Measurements from ENCODE around the gene ZNF277.

The ZNF277 gene

DNA sequence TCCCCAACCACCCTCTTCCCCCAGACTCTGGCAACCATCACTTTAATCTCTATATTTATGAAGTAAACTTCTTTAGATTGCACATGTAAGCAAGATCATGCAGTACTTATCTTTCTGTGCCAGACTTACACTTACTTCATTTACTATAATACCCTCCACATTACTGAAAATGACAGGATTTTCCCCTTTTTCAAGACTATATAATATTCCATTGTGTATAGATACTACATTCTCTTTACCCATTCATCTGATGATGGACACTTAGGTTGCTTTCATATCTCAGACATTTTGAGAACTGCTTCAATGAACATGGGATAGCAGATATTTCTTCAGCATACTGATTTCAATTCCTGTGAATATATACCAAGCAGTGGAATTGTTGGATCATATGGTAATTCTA lies 4.7 kb upstream of the ZNF277 start:
- H3K4me1 ChIP-seq (ENCODE audit: insufficient read depth, low read length) = peaks cover 3% of the 10 kb centered on the region; the same call in 1 of the 2 replicates
- H3K4me3 ChIP-seq (ENCODE audit: low read length) = no peak overlapping the region

DNA sequence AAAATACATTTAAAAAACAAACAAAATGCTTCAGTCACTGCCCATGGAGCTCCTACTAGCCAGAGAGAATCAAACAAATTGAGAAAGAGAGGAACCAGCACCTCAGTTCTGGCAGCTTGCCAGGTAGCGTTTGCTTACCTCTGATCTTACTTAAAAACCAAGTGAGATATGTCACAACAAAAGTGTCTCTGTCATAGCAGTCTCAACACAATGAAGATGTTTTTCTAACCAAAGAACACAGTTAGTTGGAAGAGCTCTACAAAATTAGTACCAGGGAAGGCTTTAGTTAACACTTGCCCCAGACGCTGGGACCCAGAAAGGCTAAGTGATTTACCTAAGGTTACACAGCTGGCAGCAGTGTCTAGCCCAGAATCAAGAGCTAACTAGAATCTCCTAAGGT lies 3.7 kb upstream of the ZNF277 start:
- H3K4me1 ChIP-seq (ENCODE audit: insufficient read depth, low read length) = peaks cover 7% of the 10 kb centered on the region; the same call in 1 of the 2 replicates
- H3K4me3 ChIP-seq (ENCODE audit: low read length) = no peak overlapping the region
- no peak overlapping the region for H3K27ac ChIP-seq (ENCODE audit: low read length)

More for the DNA sequence above, 4.7 kb upstream of the ZNF277 start:
- Histone ChIP-seq H3K27me3 (ENCODE audit: insufficient read depth, low read length) (no peaks in the 10 kb centered on the region; the same call in 1 of the 2 replicates), H3K9me3 (ENCODE audit: insufficient read depth, low read depth, low read length) (no peaks in the 10 kb centered on the region), H3K27ac (ENCODE audit: low read length) (no peak overlapping the region), H3K36me3 (ENCODE audit: insufficient read depth, low read depth, low read length) (no peaks in the 10 kb centered on the region), H3K9ac (ENCODE audit: low read depth, low read length) (no peak overlapping the region)

DNA sequence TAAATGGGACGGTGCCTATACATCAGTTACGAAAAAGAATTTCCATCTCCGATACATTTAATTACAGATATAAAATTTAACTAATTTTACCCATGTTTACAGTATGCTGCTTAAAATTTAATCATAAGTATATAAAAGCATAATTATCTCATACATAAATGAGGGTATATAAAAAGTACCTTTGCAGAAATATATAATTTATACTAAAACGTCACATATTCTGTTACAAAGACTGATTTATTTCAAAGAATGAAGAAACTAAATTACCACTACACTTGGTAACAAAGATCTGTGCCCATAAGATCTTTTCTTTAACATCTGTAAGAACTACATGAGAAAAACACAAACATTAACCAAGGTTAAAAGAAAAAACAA lies 3.1 kb upstream of the ZNF277 start:
- Histone ChIP-seq H3K27me3 (ENCODE audit: insufficient read depth, low read length) (no peaks in the 10 kb centered on the region; the same call in 1 of the 2 replicates), H3K4me3 (ENCODE audit: low read length) (peak overlapping the region; percentile 95; the same call in 1 of the 2 replicates), H3K9me3 (ENCODE audit: insufficient read depth, low read depth, low read length) (no peaks in the 10 kb centered on the region), H3K4me1 (ENCODE audit: insufficient read depth, low read length) (peaks cover 7% of the 10 kb centered on the region; the same call in 1 of the 2 replicates), H3K27ac (ENCODE audit: low read length) (no peak overlapping the region), H3K36me3 (ENCODE audit: insufficient read depth, low read depth, low read length) (no peaks in the 10 kb centered on the region), H3K9ac (ENCODE audit: low read depth, low read length) (no peak overlapping the region)

More for the DNA sequence above, 3.7 kb upstream of the ZNF277 start:
- no peaks in the 10 kb centered on the region for H3K36me3 ChIP-seq (ENCODE audit: insufficient read depth, low read depth, low read length)
- H3K9ac ChIP-seq (ENCODE audit: low read depth, low read length) = no peak overlapping the region
- H3K9me3 ChIP-seq (ENCODE audit: insufficient read depth, low read depth, low read length) = no peaks in the 10 kb centered on the region
- no peaks in the 10 kb centered on the region; the same call in 1 of the 2 replicates for H3K27me3 ChIP-seq (ENCODE audit: insufficient read depth, low read length)

DNA sequence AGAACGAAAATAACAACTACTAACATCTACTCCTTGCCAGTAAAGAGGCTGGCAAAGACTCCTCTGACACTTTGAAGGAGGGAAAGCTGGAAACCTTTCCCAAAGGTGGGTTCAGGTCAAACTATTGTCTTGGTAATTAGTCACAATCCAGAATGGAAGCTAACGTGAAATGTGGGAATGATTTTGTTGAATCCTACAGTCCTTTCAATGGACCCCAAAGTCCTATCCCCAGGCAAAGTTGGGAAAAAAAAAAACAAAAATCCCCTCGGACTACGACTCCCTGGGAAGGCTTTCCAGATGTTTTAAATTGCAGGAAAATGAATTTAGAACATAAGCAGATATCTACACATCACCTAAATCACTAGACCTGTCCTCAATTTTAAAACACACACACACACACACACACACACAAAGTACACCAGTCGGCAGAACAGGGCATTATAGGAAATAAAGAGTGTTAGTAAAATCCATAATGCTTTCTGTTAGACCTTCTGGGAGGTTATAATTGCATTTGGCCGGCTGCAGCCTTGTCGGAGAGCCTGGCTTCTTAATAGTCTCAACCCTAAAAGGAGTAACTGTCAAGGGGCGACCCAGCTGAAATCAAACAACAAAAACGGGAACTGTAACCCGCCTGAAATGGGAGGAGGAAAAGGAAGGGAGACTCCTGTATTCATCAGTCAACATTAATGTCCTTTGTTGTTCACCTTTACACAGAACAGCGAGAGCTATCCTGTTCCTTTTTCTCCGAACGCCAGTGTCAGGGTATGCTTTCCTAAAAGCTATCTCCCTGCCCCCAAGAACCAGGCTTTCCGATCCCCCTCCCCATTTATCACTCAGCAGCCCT lies 1.8 kb upstream of the ZNF277 start:
- H3K36me3 ChIP-seq (ENCODE audit: insufficient read depth, low read depth, low read length) = no peaks in the 10 kb centered on the region
- H3K27me3 ChIP-seq (ENCODE audit: insufficient read depth, low read length) = no peaks in the 10 kb centered on the region; the same call in 1 of the 2 replicates
- no peaks in the 10 kb centered on the region for H3K9me3 ChIP-seq (ENCODE audit: insufficient read depth, low read depth, low read length)
- peak overlapping the region; percentile 95 for H3K4me3 ChIP-seq (ENCODE audit: low read length)
- H3K27ac ChIP-seq (ENCODE audit: low read length) = no peak overlapping the region
- H3K9ac ChIP-seq (ENCODE audit: low read depth, low read length) = peak overlapping the region; percentile 81; the same call in 1 of the 2 replicates
- peaks cover 7% of the 10 kb centered on the region; the same call in 1 of the 2 replicates for H3K4me1 ChIP-seq (ENCODE audit: insufficient read depth, low read length)

DNA sequence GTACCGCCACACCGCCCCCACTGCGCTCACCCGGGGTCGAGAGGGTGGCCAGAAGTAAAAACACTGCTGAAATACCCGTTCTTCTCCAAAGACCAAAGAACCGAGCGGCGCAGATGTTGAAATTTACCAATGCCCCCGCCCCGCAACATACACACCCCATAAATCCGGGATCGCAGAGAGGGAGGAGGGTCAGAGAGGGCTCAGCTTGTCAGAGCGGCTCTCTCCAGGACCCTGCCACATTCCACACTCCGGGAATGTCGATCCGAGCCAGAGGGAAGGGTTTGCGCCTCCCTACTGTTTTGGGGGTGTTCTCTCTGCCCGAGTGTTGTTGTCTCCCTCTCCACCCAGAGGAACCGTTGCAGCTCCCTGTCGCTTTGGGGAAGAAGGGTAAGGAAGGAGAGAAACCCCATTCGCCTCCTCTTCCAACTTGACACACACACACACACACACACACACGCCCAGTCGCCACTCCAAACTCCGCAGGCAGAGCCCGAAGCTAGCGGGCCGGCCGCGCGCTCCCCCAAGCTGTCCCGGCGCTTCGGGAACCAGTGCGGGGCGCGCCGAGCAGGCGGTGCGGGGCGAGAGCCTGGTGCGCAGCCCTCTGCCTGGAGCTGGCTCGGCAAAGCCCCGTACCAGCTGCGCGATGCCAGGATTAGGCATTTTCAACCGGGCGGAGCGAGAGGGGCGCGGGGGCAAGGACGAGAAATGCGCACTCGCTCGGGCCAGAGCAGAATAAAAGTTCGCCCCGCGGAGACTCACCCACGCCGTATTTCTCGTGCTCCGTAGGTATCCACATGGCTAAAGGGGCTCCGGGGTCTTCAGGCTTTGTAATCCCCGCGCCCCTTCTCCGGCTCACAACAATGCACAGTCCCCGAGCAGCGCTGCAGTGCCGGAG lies 905 bp upstream of the ZNF277 start:
- H3K4me3 ChIP-seq (ENCODE audit: low read length) = peak overlapping the region; percentile 95
- H3K9ac ChIP-seq (ENCODE audit: low read depth, low read length) = peak overlapping the region; percentile 81; the same call in 1 of the 2 replicates
- H3K27ac ChIP-seq (ENCODE audit: low read length) = no peak overlapping the region

DNA sequence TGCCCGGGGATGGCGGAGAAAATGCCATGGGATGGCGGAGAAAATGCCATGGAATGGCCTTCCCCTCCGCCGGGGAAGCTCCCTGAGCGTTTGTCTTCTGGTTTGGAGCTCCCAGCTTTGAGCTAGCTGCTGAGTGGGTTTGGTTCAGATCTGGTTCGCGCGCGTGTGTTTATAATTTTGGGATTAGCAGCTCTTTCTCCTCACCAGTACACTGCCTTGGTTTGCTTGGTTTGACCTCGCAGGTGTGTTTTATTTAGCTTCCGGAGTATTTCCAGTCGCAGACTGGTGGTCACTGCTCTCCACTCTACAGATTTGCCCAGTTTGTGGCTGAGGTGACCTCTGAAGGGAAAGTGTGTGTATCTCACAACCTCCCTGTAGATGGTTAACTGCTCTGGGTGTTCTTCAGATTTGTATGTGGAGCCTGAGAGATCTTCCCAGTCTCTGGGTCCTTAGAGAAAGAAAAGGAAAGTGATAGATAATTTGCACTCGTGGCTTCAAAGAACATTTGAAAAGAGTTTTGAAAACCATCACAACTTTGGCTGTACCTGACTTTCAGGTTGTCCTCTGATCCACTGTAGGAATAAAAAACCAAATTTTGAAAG lies 597 bp downstream of the ZNF277 start:
- Histone ChIP-seq H3K9me3 (ENCODE audit: insufficient read depth, low read depth, low read length) (no peaks in the 10 kb centered on the region), H3K4me1 (ENCODE audit: insufficient read depth, low read length) (peaks cover 12% of the 10 kb centered on the region; the same call in 1 of the 2 replicates), H3K27me3 (ENCODE audit: insufficient read depth, low read length) (no peaks in the 10 kb centered on the region; the same call in 1 of the 2 replicates), H3K36me3 (ENCODE audit: insufficient read depth, low read depth, low read length) (no peaks in the 10 kb centered on the region), H3K4me3 (ENCODE audit: low read length) (peak overlapping the region; percentile 95), H3K9ac (ENCODE audit: low read depth, low read length) (peak overlapping the region; percentile 91; the same call in 1 of the 2 replicates), H3K27ac (ENCODE audit: low read length) (peak overlapping the region; percentile 86)

More for the DNA sequence above, 905 bp upstream of the ZNF277 start:
- H3K36me3 ChIP-seq (ENCODE audit: insufficient read depth, low read depth, low read length) = no peaks in the 10 kb centered on the region
- H3K9me3 ChIP-seq (ENCODE audit: insufficient read depth, low read depth, low read length) = no peaks in the 10 kb centered on the region
- H3K4me1 ChIP-seq (ENCODE audit: insufficient read depth, low read length) = peaks cover 7% of the 10 kb centered on the region; the same call in 1 of the 2 replicates
- H3K27me3 ChIP-seq (ENCODE audit: insufficient read depth, low read length) = no peaks in the 10 kb centered on the region; the same call in 1 of the 2 replicates

DNA sequence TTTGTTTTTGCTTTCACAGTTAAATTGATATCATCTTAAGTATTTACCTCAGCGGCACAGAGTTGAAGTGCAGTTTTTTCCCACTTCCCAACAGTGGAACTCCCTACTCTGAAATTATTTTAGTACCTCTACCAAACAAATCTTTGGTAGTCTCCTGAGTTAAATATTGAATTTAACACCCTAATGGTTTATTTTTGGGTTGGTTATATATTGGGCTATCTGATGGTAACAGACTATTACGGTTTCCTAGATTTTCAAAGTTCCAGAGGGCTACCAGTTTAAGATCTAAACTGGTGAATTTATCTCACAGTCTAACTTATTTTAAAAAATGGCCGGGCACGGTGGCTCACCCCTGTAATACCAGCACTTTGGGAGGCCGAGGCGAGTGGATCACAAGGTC lies 1.3 kb downstream of the ZNF277 start:
- peak overlapping the region; percentile 95 for H3K4me3 ChIP-seq (ENCODE audit: low read length)
- no peak overlapping the region for H3K27ac ChIP-seq (ENCODE audit: low read length)
- peaks cover 12% of the 10 kb centered on the region; the same call in 1 of the 2 replicates for H3K4me1 ChIP-seq (ENCODE audit: insufficient read depth, low read length)
- no peaks in the 10 kb centered on the region for H3K36me3 ChIP-seq (ENCODE audit: insufficient read depth, low read depth, low read length)
- no peaks in the 10 kb centered on the region; the same call in 1 of the 2 replicates for H3K27me3 ChIP-seq (ENCODE audit: insufficient read depth, low read length)
- H3K9ac ChIP-seq (ENCODE audit: low read depth, low read length) = 0 out of 2 replicates have a peak overlapping the region, but pooled peaks have one; percentile 91
- H3K9me3 ChIP-seq (ENCODE audit: insufficient read depth, low read depth, low read length) = no peaks in the 10 kb centered on the region

DNA sequence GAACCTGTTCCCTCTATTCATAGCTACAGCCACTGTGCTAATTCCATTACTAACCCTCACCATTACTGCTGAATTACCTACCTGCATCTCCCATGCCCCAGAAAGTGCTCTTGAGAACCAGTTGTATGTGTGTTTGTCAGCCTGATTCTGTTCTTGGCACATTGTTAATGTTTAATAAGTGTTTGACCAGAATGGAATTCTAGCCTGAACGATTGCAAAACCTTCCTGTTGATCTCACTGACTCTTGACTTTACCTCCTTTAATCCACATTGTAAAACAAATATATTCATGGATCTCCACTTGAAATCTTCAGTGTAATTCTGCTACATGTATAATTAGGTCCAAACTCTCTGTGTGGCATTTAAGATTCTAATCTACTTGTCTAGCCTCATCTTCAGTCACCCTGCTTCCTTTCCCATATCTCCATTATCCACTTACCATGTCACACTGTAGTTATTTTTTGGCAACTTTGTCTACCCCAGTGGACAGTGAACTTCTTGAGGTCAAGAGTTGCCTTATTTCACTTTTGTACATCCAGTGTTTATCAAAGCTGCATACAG lies 4.9 kb downstream of the ZNF277 start:
- Histone ChIP-seq H3K27ac (ENCODE audit: low read length) (no peak overlapping the region), H3K9ac (ENCODE audit: low read depth, low read length) (no peak overlapping the region), H3K4me1 (ENCODE audit: insufficient read depth, low read length) (peaks cover 20% of the 10 kb centered on the region), H3K9me3 (ENCODE audit: insufficient read depth, low read depth, low read length) (no peaks in the 10 kb centered on the region), H3K27me3 (ENCODE audit: insufficient read depth, low read length) (no peaks in the 10 kb centered on the region), H3K36me3 (ENCODE audit: insufficient read depth, low read depth, low read length) (no peaks in the 10 kb centered on the region), H3K4me3 (ENCODE audit: low read length) (no peak overlapping the region)

DNA sequence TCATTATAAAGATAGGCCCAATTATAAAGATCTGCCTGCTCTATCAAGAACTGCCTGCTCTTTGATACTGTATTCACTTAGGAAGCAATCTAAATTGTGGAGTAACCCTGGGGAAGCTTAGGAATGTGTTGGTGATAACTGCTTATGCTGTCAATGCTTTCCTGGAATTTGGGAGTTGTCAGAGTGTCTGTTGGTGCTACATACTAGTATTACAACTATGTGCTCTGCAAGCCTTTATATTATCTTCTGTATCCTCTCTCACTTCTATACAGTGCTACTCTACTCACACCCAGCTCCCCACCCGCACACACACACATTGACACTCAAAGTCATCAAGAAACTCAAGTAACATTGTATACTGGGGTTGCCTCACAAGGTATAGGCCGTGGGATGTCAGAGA lies 6.1 kb downstream of the ZNF277 start:
- Histone ChIP-seq H3K4me1 (ENCODE audit: insufficient read depth, low read length) (peaks cover 16% of the 10 kb centered on the region), H3K36me3 (ENCODE audit: insufficient read depth, low read depth, low read length) (no peaks in the 10 kb centered on the region), H3K27me3 (ENCODE audit: insufficient read depth, low read length) (no peaks in the 10 kb centered on the region), H3K9ac (ENCODE audit: low read depth, low read length) (no peak overlapping the region), H3K4me3 (ENCODE audit: low read length) (no peak overlapping the region), H3K9me3 (ENCODE audit: insufficient read depth, low read depth, low read length) (no peaks in the 10 kb centered on the region), H3K27ac (ENCODE audit: low read length) (no peak overlapping the region)

DNA sequence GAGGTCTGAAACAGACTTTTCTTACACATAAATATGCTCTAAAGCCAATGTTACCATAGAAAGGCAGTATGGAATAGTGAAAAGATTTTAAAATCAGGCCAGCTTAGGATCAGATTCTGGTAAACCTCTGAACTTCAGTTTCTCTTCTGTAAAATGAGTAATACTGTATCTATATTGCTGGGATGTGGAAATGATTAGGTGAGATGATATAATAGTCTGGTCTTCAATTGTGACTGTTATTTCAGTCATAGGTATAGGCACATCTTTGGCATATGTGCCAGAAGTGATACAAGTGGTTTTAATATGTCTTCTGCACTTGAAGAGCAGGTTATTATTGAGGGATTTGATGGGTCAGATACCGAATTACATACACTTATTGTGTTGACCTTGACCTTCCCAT lies 7.2 kb downstream of the ZNF277 start:
- Histone ChIP-seq H3K27ac (ENCODE audit: low read length) (no peak overlapping the region), H3K27me3 (ENCODE audit: insufficient read depth, low read length) (no peaks in the 10 kb centered on the region), H3K9ac (ENCODE audit: low read depth, low read length) (no peak overlapping the region), H3K4me1 (ENCODE audit: insufficient read depth, low read length) (peaks cover 16% of the 10 kb centered on the region), H3K4me3 (ENCODE audit: low read length) (no peak overlapping the region), H3K36me3 (ENCODE audit: insufficient read depth, low read depth, low read length) (no peaks in the 10 kb centered on the region), H3K9me3 (ENCODE audit: insufficient read depth, low read depth, low read length) (no peaks in the 10 kb centered on the region)

DNA sequence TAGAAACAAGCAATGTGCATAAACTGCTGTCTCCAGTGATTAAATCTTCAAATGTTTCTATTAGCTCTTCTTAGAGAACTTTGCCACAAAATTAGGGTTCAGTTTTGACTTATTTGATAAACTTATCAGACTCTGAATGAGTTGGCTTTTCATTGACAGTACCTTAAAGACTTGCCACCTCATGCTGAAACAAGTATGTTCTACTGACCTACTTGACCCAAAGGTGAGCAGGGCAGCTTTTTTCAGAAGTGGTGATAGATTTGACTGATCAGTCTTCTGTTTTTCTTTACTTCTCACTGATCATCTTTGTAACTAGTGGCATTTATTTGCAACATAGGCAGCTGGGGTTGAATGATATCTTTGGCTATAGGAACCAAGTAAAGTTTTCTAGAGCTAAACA lies 7.8 kb downstream of the ZNF277 start:
- Histone ChIP-seq H3K9me3 (ENCODE audit: insufficient read depth, low read depth, low read length) (no peaks in the 10 kb centered on the region), H3K4me1 (ENCODE audit: insufficient read depth, low read length) (peaks cover 16% of the 10 kb centered on the region), H3K27me3 (ENCODE audit: insufficient read depth, low read length) (no peaks in the 10 kb centered on the region), H3K4me3 (ENCODE audit: low read length) (no peak overlapping the region), H3K27ac (ENCODE audit: low read length) (no peak overlapping the region), H3K9ac (ENCODE audit: low read depth, low read length) (no peak overlapping the region), H3K36me3 (ENCODE audit: insufficient read depth, low read depth, low read length) (no peaks in the 10 kb centered on the region)
